NT2/D1 (cell line): Measurements from ENCODE around the gene RNASEH2A.

Experiments used
- DNase-seq: peaks from one replicate; pipeline ENCODE4 v3.0.0-alpha.2; 2011; ENCODE audit warnings: low read depth, low spot score
- H3K27me3 ChIP-seq: 2 replicates; pipeline ENCODE4 v1.6.0; 2011; ENCODE audit warnings: mild to moderate bottlenecking; ENCODE audit not compliant: insufficient read length, insufficient read depth
- H3K36me3 ChIP-seq: 2 replicates; pipeline ENCODE4 v1.6.1; 2011; ENCODE audit warnings: mild to moderate bottlenecking, low read length, mixed read lengths; ENCODE audit not compliant: insufficient read depth, insufficient read length
- H3K4me1 ChIP-seq: 2 replicates; pipeline ENCODE4 v1.5.1; 2011; ENCODE audit not compliant: insufficient read depth, insufficient read length
- H3K4me3 ChIP-seq: 2 replicates; pipeline ENCODE4 v1.5.1; 2011; ENCODE audit warnings: low read depth; ENCODE audit not compliant: insufficient read length
- H3K9ac ChIP-seq: 2 replicates; pipeline ENCODE4 v1.6.0; 2011; ENCODE audit warnings: low read depth; ENCODE audit not compliant: insufficient read length
- H3K9me3 ChIP-seq: 2 replicates; pipeline ENCODE4 v1.5.1; 2011; ENCODE audit warnings: mild to moderate bottlenecking, low read length; ENCODE audit not compliant: insufficient read depth
- SUZ12 ChIP-seq: IDR thresholded peaks from 2 replicates; pipeline ENCODE4 v1.6.1; 2011; ENCODE audit not compliant: insufficient read length, insufficient read depth; ENCODE audit errors: extremely low read depth
- YY1 ChIP-seq: IDR thresholded peaks from 2 replicates; pipeline ENCODE4 v1.6.1; 2011; ENCODE audit not compliant: insufficient read length, insufficient read depth
- ZNF274 ChIP-seq: IDR thresholded peaks from 2 replicates; pipeline ENCODE4 v1.6.1; 2011; ENCODE audit warnings: mild to moderate bottlenecking, low read depth, low read length

Gene RNASEH2A

DNA sequence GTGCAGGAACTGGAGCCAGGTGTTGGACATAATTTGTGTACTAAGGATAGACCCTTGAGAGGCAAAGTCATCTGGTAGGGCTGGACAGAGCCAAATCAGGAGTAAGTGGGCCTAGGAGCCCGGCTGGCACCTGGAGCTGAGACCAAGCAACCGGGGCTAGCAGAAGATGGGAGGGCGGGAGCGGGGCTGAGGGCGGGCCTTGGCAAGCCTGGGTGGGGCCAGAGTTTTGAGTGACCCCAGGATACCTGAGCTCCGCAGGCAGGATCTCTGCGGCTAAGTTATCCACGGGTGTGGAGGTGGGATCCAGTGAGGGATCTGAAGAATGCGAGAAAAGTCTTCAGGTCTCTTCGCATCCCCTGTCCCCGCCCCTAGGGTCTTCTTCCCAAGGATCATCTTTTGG is 39.2 kb upstream of the RNASEH2A start:
- Histone ChIP-seq H3K4me3 (no peak overlapping the region), H3K9me3 (peaks cover 10% of the 10 kb centered on the region; the same call in 1 of the 2 replicates), H3K27me3 (no peaks in the 10 kb centered on the region), H3K36me3 (peaks cover 52% of the 10 kb centered on the region), H3K9ac (no peak overlapping the region), H3K4me1 (peaks cover 6% of the 10 kb centered on the region)
- DNase-seq: no peak
- TF ChIP-seq YY1 (no peak), SUZ12 (no peak), ZNF274 (no peak)

DNA sequence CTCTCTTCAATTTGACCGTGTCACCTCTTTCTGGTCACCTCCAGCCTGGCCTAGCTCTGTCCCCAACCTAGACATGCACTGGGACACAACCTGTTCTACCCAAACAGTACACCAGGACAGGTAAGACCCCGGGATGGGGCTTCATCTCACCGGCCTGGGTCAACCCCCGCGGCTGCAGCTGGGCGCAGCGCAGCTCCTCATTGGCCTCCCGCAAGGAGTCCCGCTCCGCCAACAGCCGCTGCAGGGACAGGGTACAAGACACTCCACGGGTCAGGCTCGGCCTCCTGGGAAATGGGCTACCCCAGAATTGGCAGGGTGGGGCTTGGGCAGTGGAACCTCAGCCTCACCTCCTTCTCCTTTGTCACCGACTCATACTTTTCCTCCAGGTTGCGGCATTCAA is 38.7 kb upstream of the RNASEH2A start:
- Histone ChIP-seq H3K4me3 (no peak overlapping the region), H3K4me1 (peaks cover 6% of the 10 kb centered on the region), H3K27me3 (no peaks in the 10 kb centered on the region), H3K36me3 (peaks cover 48% of the 10 kb centered on the region), H3K9ac (no peak overlapping the region), H3K9me3 (peaks cover 10% of the 10 kb centered on the region; the same call in 1 of the 2 replicates)
- no peak for TF ChIP-seq YY1
- no peak for TF ChIP-seq SUZ12
- TF ChIP-seq ZNF274: no peak
- DNase-seq: no peak

DNA sequence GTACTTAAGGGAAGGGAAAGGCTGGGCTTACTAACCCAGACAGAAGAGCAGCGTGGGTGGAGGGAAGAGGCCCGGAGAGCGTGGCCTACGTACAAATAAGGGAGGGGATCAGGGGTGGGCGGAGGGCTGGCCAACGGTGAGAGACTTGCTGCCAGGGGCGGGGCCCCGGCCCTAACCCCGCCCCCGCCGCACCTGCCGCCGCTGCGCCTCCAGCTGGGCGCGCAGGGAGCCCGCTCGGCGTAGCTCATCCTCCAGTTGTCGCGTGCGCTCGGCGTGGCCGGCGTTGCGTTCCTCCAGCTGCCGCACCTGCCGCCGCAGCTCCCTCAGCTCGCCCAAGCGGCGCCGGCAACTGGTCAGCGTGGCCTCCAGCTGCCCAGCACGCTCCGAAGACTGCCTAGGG is 36.7 kb upstream of the RNASEH2A start:
- no peak for TF ChIP-seq ZNF274
- no peak for TF ChIP-seq YY1
- no peak for TF ChIP-seq SUZ12
- H3K9me3 ChIP-seq: no peaks in the 10 kb centered on the region
- DNase-seq: no peak
- H3K27me3 ChIP-seq: no peaks in the 10 kb centered on the region
- H3K9ac ChIP-seq: peak overlapping the region; percentile 57
- peaks cover 34% of the 10 kb centered on the region for H3K36me3 ChIP-seq
- H3K4me1 ChIP-seq: peaks cover 9% of the 10 kb centered on the region
- H3K4me3 ChIP-seq: no peak overlapping the region

DNA sequence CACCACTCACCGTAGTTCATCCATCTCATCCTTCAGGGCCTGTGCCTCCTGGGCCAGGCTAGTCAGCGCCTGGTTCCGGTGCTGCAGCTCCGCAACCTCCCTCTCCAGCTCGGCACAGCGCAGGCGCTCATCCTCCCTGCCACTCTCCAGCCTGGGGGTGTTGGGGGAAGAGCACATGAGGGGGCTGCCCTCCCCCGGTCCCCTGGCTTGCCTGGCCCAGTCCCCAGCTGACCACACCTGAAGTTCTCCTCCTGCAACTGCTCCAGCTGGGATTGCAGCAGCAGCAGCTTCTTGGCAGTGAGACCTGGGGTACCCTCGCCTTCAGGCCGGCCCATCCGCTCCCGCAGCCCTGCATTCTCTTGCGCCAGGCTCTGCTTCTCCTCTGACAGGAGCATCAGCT is 35.5 kb upstream of the RNASEH2A start:
- Histone ChIP-seq H3K4me3 (no peak overlapping the region), H3K4me1 (peaks cover 10% of the 10 kb centered on the region), H3K27me3 (no peaks in the 10 kb centered on the region), H3K9ac (peak overlapping the region; percentile 28), H3K9me3 (no peaks in the 10 kb centered on the region), H3K36me3 (peaks cover 29% of the 10 kb centered on the region)
- no peak for TF ChIP-seq YY1
- no peak for TF ChIP-seq ZNF274
- TF ChIP-seq SUZ12: no peak
- DNase-seq: no peak

DNA sequence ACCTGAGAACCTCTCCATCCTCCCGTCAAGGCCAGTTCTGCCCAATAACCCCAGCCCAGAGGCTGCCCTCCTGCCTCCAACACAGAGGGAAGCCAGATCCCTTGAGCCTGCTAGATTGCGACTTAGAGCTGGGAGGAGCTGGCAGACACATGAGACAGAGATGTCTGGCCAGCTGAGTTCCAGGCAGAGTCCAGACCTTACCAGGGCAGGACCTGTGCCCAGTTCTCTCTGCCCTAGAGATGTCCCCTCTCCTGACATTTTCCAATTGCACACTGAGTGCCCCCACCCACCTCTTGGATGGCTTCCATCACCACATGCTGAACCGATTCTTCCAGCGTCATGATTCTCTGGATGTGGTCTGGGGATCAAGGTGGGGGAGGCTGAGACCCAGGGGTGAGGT is 34.1 kb upstream of the RNASEH2A start:
- Histone ChIP-seq H3K9me3 (no peaks in the 10 kb centered on the region), H3K27me3 (no peaks in the 10 kb centered on the region), H3K4me1 (peaks cover 12% of the 10 kb centered on the region), H3K36me3 (peaks cover 27% of the 10 kb centered on the region), H3K4me3 (no peak overlapping the region), H3K9ac (no peak overlapping the region)
- TF ChIP-seq YY1: no peak
- TF ChIP-seq ZNF274: no peak
- no peak for TF ChIP-seq SUZ12
- DNase-seq: no peak

DNA sequence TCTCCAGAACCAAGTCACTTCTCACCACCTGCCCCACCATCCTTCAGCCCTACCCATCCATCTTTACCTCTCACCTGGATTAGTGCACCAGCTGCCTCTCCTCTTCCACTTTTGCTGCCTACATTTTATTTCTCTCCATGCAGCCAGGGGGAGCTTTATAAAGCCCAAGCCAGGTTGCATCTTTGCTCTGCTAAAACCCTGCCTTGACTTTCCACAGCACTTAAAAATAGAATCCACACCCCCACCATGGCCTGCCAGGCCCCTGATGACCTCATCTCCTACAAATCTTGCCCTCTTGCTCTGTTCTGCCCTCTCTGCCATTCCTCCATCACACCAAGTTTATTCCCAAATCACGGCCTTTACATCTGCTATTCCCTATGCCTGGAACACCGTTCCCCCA is 32.8 kb upstream of the RNASEH2A start:
- TF ChIP-seq SUZ12 (no peak), YY1 (no peak), ZNF274 (no peak)
- no peak overlapping the region for H3K4me3 ChIP-seq
- peak overlapping the region; percentile 16 for H3K9ac ChIP-seq
- H3K4me1 ChIP-seq: peaks cover 13% of the 10 kb centered on the region
- peaks cover 18% of the 10 kb centered on the region for H3K36me3 ChIP-seq
- H3K9me3 ChIP-seq: no peaks in the 10 kb centered on the region
- H3K27me3 ChIP-seq: peaks cover 3% of the 10 kb centered on the region
- DNase-seq: no peak

DNA sequence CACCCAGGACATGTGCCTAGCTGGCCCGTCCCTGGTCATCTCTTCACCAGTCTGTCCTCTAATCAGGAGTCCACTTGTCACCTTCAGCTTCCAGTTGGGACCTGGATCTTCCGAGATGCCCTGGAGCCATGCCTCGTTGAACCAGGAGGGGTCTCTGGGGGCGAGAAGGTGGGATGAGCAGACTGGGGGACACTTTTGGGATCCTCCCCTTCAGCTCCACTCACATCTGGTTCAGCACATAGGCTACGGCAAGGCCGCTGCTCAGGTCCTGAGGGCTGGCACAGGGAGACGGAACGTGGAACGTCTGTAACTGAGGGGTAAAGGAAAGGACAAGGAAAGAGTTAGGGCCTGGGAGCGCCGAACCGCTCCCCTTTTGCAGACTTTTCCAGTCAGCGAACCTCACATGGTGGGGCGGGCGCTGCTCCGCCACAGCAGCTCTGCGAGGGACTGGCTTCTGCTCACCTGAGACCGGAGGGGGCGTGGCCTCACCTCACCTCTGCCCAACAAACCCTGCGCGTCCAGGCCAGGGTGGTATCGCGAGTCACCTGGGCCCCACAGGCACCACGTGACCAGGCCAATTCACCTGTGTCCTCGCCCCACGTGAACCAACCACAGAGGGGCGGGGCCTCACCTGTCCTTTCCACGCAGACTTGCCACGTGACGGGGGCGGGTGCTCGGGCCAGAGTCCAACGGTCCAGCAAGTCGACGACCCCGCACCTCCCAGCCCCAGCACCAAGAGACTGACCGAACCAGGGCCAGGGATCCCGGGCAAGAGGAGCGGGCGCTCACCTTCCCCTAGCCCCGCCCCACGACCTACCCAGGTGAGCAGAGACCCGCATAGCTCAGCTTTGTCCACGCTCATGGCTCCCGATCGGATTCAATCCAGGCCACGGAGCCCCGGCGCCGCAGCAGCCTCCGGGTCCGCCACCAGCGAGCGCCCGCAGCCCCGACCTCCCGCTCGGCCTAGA is 31.5 kb upstream of the RNASEH2A start, which contains the start of gene HOOK2:
TSS of gene HOOK2 (minus strand) at position 965 of the 968 bp plus-strand sequence. CDS start at position 862, 103 bp downstream.
- Histone ChIP-seq H3K9ac (peak within 1 kb of the TSS; percentile 92), H3K9me3 (no peaks in the 10 kb centered on the region), H3K4me1 (peaks cover 12% of the 10 kb centered on the region), H3K4me3 (peak within 1 kb of the TSS; percentile 87), H3K27me3 (peaks cover 3% of the 10 kb centered on the region), H3K36me3 (peaks cover 16% of the 10 kb centered on the region)
- no peak for DNase-seq
- TF ChIP-seq YY1: no peak
- no peak for TF ChIP-seq ZNF274
- TF ChIP-seq SUZ12: no peak
